HCEC 1CT (cell line): ENCODE results near the gene PRX.
"Not testable (repeated sequence)": the region's sequence is repeated elsewhere in the genome, so short reads cannot be mapped to it uniquely, and the experiment has no call there.

ENCODE experiments used
- DNase-seq: peaks from one replicate; pipeline ENCODE4 v3.0.0-alpha.2; 2017

The PRX gene

DNA sequence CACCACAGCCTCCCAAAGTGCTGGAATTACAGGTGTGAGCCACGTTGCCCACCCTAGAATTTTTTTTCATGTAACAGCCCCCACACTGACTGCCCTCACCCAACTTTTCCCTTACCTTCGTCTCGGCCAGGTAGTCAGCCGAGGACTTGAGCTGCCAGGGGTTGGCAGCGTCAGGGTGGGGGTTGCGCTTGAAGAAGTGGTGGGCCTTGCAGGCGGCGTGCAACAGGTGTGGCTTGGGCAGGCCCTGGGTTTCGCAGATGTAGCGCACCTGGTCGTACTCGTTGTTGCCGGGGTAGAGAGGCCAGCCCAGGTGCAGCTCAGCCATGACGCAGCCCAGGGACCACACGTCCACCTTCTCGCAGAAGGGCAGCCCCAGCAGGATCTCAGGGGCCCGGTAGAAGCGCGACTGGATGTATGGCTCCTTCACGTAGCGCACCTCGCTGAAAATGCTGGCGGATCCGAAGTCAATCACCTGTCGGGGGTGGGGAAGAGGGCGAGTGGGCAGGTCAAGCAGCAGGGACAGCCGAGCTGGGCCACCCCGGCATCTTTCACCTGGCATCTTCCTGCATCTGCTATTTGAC lies 29.4 kb downstream of the PRX start:
- DNase-seq: no peak

DNA sequence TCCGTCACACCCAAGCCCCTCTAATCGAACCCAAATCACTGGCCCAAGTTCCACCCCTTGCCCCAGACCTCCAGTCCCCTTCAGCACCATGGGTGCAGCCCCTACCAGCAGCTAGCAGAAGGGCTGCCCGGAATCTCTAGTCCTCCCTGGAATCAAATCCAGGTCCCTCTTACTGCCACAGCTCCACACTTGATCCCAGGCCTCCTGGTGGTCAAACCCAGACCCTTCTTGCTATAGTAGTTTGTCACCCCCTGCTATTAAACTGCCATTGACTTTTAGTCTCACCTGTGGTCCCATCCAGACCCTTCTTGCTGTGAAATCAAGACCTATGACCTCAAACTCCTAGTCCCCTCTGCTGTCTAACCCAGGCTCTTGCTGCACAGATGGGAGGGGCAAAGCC lies 31.9 kb downstream of the PRX start:
- no peak for DNase-seq

DNA sequence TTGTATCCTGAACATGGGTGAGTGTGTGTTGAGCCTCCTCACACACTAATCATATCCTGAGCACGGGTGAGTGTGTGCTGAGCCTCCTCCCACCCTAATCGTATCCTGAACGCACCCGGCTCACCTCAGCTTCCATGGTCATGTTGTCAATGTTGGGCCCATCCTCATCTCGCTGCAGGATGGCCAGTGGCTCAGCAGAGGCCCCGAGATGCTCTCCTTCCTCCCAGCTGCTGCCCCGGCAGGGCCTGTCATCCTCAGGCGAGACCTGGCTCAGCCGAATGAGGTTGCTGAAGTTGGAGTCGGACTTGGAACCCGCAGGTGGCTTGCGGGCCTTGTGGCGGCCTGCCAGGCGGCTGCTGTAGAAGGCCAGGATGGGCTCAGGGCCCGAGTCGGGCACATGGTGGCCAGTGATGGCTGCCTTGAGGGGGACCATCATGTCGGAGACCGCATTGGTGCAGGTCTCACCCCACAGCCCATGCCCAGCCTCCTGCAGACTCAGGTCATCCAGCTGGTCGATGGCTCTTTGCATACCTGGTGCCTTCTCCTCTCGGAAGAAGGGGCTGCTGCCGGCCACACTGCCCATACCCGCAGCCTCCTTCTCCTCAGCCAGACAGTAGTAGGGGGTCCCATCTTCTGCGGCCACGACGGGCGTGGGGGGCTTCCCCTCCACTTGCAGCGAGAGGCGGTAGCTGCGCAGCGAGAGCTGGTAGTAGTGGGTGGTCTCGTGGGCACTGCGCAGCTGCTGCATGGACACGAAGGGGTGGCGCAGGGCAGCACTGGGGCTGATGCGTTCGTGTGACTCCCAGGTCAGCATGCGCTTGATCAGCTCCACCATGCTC lies 32.8 kb downstream of the PRX start:
- DNase-seq: no peak

DNA sequence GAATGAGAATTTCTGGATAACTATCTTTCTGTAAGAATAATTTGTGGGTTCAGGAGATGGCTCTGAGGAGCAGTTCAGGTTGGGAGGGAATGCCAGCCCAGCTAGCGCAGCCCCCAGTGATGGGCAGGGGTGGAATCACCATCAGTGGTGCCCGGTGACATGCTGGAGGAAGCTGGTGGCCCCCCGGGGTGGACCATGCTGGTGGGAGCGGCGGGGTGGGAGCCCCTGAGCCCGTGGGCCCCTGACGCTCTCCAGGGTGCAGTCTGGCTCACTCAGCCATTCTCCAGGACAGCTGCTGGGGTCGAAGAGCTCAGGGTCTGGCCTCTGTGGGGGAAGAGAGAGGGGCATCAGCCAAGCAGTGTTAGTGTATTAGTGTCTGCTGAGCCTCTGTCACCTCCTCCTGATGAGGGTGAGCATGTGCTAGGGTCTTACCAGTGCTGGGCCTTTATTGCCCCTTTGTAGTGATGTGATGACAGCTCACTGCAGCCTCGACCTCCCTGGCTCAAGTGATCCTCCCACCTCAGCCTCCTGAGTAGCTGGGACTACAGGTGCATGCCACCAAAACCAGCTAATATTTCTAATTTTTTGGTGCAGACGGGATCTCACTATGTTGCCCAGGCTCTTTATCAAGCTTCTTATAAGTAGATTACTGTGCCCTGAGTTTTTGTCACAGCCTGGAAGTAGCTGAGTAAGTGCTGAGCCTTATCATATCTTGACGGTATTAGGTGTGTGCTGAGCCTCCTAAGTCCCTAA lies 33.6 kb downstream of the PRX start:
- DNase-seq: no peak

DNA sequence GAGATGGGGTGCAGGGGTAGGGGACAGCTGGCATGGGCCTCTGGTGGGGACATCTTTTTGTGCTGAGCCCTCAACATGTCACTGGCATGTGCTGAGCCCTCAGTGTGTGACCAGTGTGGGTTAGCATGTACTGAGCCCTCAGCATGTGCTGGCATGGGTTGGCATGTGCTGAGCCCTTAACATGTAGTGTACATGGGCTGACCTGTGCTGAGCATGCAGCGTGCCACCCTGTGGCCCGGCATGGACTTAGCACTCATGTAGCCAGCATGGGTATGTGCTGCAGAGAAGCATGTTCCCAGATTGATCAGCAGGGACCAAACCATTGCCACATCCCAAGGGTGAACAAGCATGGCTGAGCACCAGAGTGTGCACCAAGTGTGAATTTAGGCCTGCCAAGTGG lies 34.7 kb downstream of the PRX start:
- DNase-seq: no peak

- DNase-seq: no peak
Measured at GRCh38 chr19:40377876-40378385, 35.2 kb downstream of the PRX start.

- DNase-seq: no peak
Measured at GRCh38 chr19:40376286-40376862, 36.8 kb downstream of the PRX start.

- DNase-seq: no peak
Measured at GRCh38 chr19:40374084-40374483, 39.1 kb downstream of the PRX start.

- no peak for DNase-seq
Measured at GRCh38 chr19:40371802-40372122, 41.4 kb downstream of the PRX start.

- no peak for DNase-seq
Measured at GRCh38 chr19:40370997-40371801, 42.0 kb downstream of the PRX start.

DNA sequence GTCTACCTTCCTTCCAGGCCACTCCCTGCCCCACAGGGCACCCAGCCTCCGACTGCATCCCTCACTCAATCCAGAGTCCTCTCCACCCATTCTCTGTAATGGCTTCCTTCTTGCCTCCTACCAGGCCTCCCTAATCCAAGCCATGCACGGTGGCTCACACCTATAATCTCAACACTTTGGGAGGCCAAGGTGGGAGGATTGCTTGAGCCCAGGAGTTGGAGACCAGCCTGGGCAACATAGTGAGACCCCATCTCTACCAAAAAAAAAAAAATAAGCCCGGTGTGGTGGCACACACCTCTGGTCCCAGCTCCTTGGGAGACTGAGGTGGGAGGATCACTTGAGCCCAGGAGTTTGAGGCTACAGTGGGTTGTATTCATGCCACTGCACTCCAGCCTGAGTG lies 42.9 kb downstream of the PRX start:
- DNase-seq: not testable (repeated sequence)

DNA sequence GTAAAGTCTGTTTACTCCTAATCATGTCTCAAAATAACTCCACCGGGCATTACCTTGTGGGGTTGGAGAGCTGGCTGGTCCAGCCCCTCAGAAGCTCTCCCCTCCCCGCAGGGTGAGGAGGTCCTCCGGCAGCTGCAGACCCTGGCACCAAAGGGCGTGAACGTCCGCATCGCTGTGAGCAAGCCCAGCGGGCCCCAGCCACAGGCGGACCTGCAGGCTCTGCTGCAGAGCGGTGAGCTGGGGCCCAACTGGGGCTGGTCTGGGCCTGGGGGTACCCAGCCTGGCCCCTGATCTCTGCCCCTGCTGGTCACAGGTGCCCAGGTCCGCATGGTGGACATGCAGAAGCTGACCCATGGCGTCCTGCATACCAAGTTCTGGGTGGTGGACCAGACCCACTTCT lies 43.4 kb downstream of the PRX start:
- DNase-seq: no peak

- DNase-seq: no peak
Measured at GRCh38 chr19:40367577-40368434, 45.4 kb downstream of the PRX start.

DNA sequence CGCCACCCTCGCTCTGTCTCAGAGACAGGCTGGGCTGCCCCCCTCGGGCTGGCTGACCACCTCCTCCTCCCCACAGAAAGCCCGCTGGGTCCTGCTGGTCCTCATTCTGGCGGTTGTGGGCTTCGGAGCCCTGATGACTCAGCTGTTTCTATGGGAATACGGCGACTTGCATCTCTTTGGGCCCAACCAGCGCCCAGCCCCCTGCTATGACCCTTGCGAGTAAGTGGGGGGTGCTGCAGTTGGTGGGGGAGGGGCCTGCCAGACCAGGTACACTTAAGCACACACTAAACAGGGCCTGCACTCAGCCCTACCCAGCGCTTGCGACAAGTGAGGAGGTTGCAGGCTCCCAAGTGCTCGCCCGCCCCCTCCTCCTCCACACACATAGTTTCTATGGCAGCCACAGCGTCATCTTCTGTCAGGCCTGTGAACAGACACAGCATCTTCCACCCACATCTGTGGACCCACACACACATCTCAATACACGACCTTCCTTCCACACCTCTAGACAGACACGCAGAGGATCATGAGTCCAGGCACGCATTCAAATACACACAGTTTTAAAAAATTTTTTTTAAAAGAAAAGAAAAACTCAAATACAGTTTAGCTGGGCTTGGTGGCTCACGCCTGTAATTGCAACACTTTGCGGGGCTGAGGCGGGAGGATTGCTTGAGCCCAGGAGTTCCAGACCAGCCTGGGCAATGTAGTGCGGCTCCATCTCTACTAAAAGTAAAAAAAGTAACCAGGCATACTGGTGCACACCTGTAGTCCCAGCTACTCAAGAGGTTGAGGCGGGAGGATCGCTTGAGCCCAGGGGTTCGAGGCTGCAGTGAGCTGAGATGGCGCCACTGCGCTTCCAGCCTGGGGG lies 46.2 kb downstream of the PRX start:
- DNase-seq: no peak

DNA sequence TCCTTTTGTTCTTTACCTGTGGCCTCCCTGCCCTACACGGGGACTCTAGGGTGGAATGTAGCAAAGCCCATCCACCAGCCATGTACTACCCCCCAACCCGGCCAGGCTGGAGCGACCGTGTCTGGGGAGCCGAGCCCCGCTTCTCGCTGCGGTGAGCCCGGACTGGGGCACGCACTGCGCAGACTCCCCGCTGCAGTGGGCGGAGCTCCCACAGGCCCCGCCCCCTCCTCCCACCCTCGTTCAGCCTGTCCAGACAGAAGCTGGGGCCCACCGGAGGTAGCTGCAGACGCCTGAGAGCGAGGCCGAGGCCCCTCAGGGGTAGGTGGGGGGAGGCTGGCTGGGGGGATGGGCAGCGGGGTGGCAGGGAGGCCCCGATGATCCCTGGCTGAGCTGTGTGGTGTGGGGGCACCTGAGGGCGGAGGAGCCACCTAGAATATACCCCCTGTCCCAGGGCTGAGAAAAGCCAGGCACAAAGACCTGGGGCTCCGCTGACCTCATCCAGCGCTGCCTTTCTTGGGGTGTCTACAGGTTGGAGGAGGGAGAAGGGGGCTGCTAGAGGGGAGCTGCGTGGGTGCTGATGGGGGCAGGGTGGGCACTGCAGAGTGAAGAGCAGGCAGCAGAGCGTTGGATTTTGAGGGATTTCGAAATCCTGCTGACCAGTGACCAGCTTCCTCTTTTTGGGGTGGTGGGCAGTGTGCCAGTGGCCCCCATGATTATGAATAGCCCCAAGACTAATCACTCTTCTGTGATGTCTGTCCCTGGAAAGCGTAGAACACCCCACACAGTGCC lies 47.4 kb downstream of the PRX start:
- DNase-seq: peak; percentile 53

- no peak for DNase-seq
Measured at GRCh38 chr19:40365010-40365409, 48.2 kb downstream of the PRX start.

DNA sequence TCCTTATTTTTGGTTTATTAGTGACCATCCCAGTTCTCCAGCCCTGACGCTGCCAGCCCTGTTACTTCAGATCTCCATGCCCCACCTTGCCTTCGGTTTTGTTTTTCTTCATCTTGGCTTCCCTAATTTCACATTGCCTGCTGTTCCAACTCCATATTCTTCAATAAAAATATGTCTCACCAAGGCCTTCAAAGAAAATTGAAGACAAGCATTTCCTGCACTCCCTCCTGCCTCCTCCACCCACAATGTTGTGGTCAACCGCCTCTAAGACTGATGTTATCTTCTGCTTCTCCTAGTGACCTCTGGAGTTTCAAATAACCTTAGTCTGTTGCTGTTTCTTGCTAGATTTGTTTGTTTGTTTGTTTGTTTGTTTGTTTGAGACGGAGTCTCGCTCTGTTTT lies 50.1 kb downstream of the PRX start:
- no peak for DNase-seq

DNA sequence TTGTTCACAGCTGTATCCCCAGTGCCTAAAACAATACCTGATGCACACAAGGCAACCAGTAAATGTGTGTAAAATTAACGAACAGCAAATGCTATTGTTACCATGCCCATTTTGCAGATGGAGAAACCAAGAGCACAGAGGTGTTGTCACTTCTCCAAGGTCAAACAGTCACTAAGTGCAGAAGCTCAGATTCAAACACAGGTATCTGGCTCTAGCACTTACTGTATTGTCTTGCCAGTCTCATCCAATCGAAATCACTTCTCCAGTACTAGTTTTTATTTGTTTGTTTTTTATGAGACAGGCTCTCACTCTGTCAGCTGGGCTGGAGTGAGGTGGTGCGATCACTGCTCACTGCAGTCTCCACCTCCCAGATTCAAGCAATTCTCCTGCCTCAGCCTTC lies 51.0 kb downstream of the PRX start:
- no peak for DNase-seq

GRCh38 chr19:40360708-40361241 lies 52.4 kb downstream of the PRX start:
- no peak for DNase-seq
